C4-2B (cell line): ENCODE data around the gene CPSF4.

ENCODE experiments used
- ZFX ChIP-seq: fragments of 450-650 bp; IDR thresholded peaks from 2 replicates; pipeline ENCODE4 v1.6.1; 2017
- TF ChIP-seq, protein P1 (sequence below): fragments of 450-650 bp; conservative IDR thresholded peaks from 2 replicates; pipeline ENCODE4 v1.5.1; 2017; ENCODE audit warnings: mild to moderate bottlenecking

DNA sequence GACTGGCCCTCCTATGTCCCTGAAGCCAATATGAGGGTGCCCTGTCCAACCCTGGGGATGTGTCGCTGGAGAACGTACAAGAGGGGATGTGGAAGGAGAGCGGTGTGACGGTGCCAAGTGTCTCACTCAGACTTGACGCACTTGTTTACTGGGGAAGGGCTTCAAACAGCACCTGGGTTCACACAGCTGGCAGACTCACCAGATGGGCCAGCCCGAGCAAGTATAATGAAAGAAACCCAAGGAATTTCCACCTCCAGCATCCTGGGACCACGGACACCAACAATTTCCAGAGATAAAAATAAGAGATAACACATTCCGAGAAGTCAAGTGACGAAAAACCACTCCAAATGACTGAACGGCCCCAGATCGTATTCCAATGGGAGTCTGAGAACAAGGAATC, 21.9 kb downstream of the CPSF4 start:
- TF ChIP-seq, protein P1, sequence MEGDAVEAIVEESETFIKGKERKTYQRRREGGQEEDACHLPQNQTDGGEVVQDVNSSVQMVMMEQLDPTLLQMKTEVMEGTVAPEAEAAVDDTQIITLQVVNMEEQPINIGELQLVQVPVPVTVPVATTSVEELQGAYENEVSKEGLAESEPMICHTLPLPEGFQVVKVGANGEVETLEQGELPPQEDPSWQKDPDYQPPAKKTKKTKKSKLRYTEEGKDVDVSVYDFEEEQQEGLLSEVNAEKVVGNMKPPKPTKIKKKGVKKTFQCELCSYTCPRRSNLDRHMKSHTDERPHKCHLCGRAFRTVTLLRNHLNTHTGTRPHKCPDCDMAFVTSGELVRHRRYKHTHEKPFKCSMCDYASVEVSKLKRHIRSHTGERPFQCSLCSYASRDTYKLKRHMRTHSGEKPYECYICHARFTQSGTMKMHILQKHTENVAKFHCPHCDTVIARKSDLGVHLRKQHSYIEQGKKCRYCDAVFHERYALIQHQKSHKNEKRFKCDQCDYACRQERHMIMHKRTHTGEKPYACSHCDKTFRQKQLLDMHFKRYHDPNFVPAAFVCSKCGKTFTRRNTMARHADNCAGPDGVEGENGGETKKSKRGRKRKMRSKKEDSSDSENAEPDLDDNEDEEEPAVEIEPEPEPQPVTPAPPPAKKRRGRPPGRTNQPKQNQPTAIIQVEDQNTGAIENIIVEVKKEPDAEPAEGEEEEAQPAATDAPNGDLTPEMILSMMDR = no peak
- TF ChIP-seq ZFX = no peak
